HEK293T (cell line): ENCODE data around the gene UCHL5.

ENCODE experiments used
- BHLHE40 ChIP-seq: fragments of 450-650 bp; IDR thresholded peaks from 2 replicates; pipeline ENCODE4 v1.6.1; 2016; ENCODE audit warnings: mild to moderate bottlenecking, moderate library complexity, borderline replicate concordance
- FOXA1 ChIP-seq: fragments of 450-650 bp; IDR thresholded peaks from 2 replicates; pipeline ENCODE4 v1.6.1; 2016; ENCODE audit warnings: mild to moderate bottlenecking
- FOXK2 ChIP-seq: fragments of 450-650 bp; IDR thresholded peaks from 2 replicates; pipeline ENCODE4 v1.6.1; 2016; ENCODE audit warnings: mild to moderate bottlenecking
- SUZ12 ChIP-seq: fragments of 450-650 bp; IDR thresholded peaks from 2 replicates; pipeline ENCODE4 v1.6.1; 2016; ENCODE audit warnings: mild to moderate bottlenecking
- TARDBP ChIP-seq: fragments of 450-650 bp; IDR thresholded peaks from 2 replicates; pipeline ENCODE4 v1.6.1; 2016
- ZNF384 ChIP-seq: fragments of 450-650 bp; IDR thresholded peaks from 2 replicates; pipeline ENCODE4 v1.6.1; 2016

GRCh38 chr1:193090865-193091264 is 31.7 kb upstream of the UCHL5 start:
- TF ChIP-seq SUZ12 (no peak), BHLHE40 (no peak), FOXK2 (no peak), TARDBP (no peak), FOXA1 (no peak), ZNF384 (no peak)
